Smooth muscle cell (in vitro differentiated cells): ENCODE results near the gene CRYBG1. TPM values are rescaled to one million over a fixed set of nuclear protein-coding genes. Genes with fewer than 3 reads are reported as not detected.

ENCODE experiments used
- DNase-seq: peaks from one replicate; lab custom pipeline; 2025; ENCODE audit not compliant: unreplicated experiment; lab: John Stamatoyannopoulos, UW
- H2AFZ ChIP-seq: fragments of 200-600 bp; sonication (generic); 2 replicates; pipeline ENCODE4 v1.6.0; 2016; ENCODE audit warnings: antibody characterized with exemption, low read depth, mild to moderate bottlenecking
- H3F3A ChIP-seq: fragments of 200-600 bp; sonication (generic); 2 replicates; pipeline ENCODE4 v1.6.0; 2017; ENCODE audit warnings: antibody characterized with exemption, low read depth
- H3K27ac ChIP-seq: fragments of 200-600 bp; sonication (generic); 2 replicates; pipeline ENCODE4 v1.5.1; 2016; ENCODE audit warnings: low read depth, mild to moderate bottlenecking
- H3K27me3 ChIP-seq: fragments of 200-600 bp; sonication (generic); 2 replicates; pipeline ENCODE4 v1.6.1; 2016; ENCODE audit warnings: low read depth, mild to moderate bottlenecking
- H3K36me3 ChIP-seq: fragments of 200-600 bp; sonication (generic); 2 replicates; pipeline ENCODE4 v1.5.1; 2016; ENCODE audit warnings: low read depth
- H3K4me1 ChIP-seq: fragments of 200-600 bp; sonication (generic); 2 replicates; pipeline ENCODE4 v1.5.1; 2016; ENCODE audit warnings: low read depth
- H3K4me2 ChIP-seq: fragments of 200-600 bp; sonication (generic); 2 replicates; pipeline ENCODE4 v1.6.0; 2016; ENCODE audit warnings: mild to moderate bottlenecking
- H3K4me3 ChIP-seq: fragments of 200-600 bp; sonication (generic); 2 replicates; pipeline ENCODE4 v1.5.1; 2016; ENCODE audit warnings: mild to moderate bottlenecking
- H3K79me2 ChIP-seq: fragments of 200-600 bp; sonication (generic); 2 replicates; pipeline ENCODE4 v1.6.0; 2016; ENCODE audit warnings: low read depth, mild to moderate bottlenecking
- H3K9ac ChIP-seq: fragments of 200-600 bp; sonication (generic); 2 replicates; pipeline ENCODE4 v1.6.0; 2016; ENCODE audit warnings: low read depth
- H3K9me3 ChIP-seq: fragments of 200-600 bp; sonication (generic); replicated peaks from 2 replicates; pipeline ENCODE4 v1.5.1; 2016; ENCODE audit warnings: low read depth
- H4K20me1 ChIP-seq: fragments of 200-600 bp; sonication (generic); 2 replicates; pipeline ENCODE4 v1.6.0; 2016; ENCODE audit warnings: low read depth
- WGBS: methylation state at CpG from one replicate; pipeline ENCODE4 v1.1.7; 2016; ENCODE audit warnings: low lambda C conversion rate; 5-methylcytosine and 5-hydroxymethylcytosine counted together
- polyA plus RNA-seq: library from polyadenylated mRNA; unstranded; fragments of >200 nt; fragmentation: Nextera tagmentation; extraction: Ambion mirVana; gene quantifications from 2 replicates; pipeline ENCODE4 v1.2.1, GENCODE V29; 2016
- total RNA-seq: library from RNA; depleted of rRNA; stranded (reverse); fragments of >200 nt; gene quantifications from 2 replicates; pipeline ENCODE4 v1.2.3, GENCODE V29; 2014
- TF ChIP-seq, protein P1 (sequence below): fragments of 200-600 bp; sonication (generic); IDR thresholded peaks from 2 replicates; pipeline ENCODE4 v1.5.1; 2017; ENCODE audit warnings: borderline replicate concordance, mild to moderate bottlenecking, antibody characterized with exemption; ENCODE audit not compliant: insufficient read depth, poor library complexity, severe bottlenecking

CRYBG1 gene
- total and polyA plus RNA-seq, 2 experiments from 2014 or later, result 0.98 to 11.9 TPM

DNA sequence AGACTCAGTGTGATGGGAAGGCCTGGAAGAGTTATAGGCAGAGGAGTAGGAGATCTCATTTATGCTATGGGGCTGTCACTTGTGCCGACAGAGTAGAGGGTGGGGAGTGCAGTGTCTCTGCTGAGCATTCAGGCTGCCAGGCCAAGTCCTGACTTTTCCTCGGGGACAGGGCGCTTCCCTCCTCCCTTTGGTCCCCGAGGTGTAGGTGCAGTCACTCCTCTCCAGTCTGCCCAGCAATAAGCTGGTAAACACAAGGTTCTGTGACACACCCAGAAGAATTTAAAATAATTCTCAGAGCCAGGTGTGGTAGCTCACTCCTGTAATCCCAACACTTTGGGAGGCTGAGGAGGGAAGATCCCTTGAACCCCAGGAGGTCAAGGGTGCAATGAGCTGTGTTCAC is 109.4 kb downstream of the CRYBG1 start:
- TF ChIP-seq, protein P1, sequence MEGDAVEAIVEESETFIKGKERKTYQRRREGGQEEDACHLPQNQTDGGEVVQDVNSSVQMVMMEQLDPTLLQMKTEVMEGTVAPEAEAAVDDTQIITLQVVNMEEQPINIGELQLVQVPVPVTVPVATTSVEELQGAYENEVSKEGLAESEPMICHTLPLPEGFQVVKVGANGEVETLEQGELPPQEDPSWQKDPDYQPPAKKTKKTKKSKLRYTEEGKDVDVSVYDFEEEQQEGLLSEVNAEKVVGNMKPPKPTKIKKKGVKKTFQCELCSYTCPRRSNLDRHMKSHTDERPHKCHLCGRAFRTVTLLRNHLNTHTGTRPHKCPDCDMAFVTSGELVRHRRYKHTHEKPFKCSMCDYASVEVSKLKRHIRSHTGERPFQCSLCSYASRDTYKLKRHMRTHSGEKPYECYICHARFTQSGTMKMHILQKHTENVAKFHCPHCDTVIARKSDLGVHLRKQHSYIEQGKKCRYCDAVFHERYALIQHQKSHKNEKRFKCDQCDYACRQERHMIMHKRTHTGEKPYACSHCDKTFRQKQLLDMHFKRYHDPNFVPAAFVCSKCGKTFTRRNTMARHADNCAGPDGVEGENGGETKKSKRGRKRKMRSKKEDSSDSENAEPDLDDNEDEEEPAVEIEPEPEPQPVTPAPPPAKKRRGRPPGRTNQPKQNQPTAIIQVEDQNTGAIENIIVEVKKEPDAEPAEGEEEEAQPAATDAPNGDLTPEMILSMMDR, result no peak
- Histone ChIP-seq H3K4me3 (no peak overlapping the region), H3K9ac (no peak overlapping the region), H4K20me1 (no peaks in the 10 kb centered on the region), H3F3A (no peaks in the 10 kb centered on the region), H3K9me3 (no peaks in the 10 kb centered on the region), H3K27ac (no peak overlapping the region), H3K4me1 (no peaks in the 10 kb centered on the region), H3K36me3 (no peaks in the 10 kb centered on the region), H3K4me2 (no peak overlapping the region), H3K27me3 (peaks cover 6% of the 10 kb centered on the region), H3K79me2 (no peaks in the 10 kb centered on the region), H2AFZ (no peak overlapping the region)
- no peak for DNase-seq
- WGBS, result 57% methylated on average over 4 of the region's 4 CpGs

GRCh38 chr6:106470316-106470715 is 109.8 kb downstream of the CRYBG1 start:
- H3K4me2 ChIP-seq, result no peak overlapping the region
- no peak for DNase-seq
- H3K27me3 ChIP-seq, result peaks cover 6% of the 10 kb centered on the region
- H3K9me3 ChIP-seq, result no peaks in the 10 kb centered on the region
- no peaks in the 10 kb centered on the region for H3K36me3 ChIP-seq
- TF ChIP-seq, protein P1, result no peak
- H3F3A ChIP-seq, result no peaks in the 10 kb centered on the region
- H3K79me2 ChIP-seq, result no peaks in the 10 kb centered on the region
- H3K4me1 ChIP-seq, result no peaks in the 10 kb centered on the region
- WGBS, result 94% methylated on average over 5 of the region's 5 CpGs
- H4K20me1 ChIP-seq, result no peaks in the 10 kb centered on the region
- no peak overlapping the region for H3K9ac ChIP-seq
- no peak overlapping the region for H2AFZ ChIP-seq
- no peak overlapping the region for H3K4me3 ChIP-seq
- no peak overlapping the region for H3K27ac ChIP-seq

GRCh38 chr6:106470811-106471210 is 110.3 kb downstream of the CRYBG1 start:
- H3F3A ChIP-seq, result no peaks in the 10 kb centered on the region
- no peak overlapping the region for H3K27ac ChIP-seq
- no peak overlapping the region for H3K4me2 ChIP-seq
- H3K9ac ChIP-seq, result no peak overlapping the region
- no peaks in the 10 kb centered on the region for H3K36me3 ChIP-seq
- no peaks in the 10 kb centered on the region for H4K20me1 ChIP-seq
- DNase-seq, result no peak
- H3K4me1 ChIP-seq, result no peaks in the 10 kb centered on the region
- no peak overlapping the region for H2AFZ ChIP-seq
- no peak overlapping the region for H3K4me3 ChIP-seq
- H3K27me3 ChIP-seq, result peaks cover 6% of the 10 kb centered on the region
- TF ChIP-seq, protein P1, result no peak
- no peaks in the 10 kb centered on the region for H3K9me3 ChIP-seq
- no peaks in the 10 kb centered on the region for H3K79me2 ChIP-seq

DNA sequence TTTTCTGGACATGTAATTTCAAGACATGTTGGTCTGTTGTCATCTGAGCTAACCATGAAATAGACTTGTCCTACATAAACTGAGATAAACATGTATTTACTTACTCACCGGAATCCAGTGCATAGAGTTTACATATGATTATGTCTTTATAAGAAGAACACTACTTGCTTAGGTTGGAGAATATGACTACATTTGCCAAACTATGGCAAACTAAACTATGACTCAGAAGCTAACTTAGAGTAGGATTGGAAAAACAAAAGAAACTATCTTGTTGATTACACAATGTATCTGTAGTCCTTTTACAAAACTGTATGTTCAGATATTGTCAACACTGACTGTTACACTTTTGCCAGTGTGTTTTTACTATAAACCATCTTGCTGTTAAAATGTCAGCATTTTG is 113.3 kb downstream of the CRYBG1 start:
- no peaks in the 10 kb centered on the region for H3K27me3 ChIP-seq
- WGBS, result 90% methylated on average over 1 of the region's 1 CpG
- H3K9ac ChIP-seq, result no peak overlapping the region
- no peaks in the 10 kb centered on the region for H3K4me1 ChIP-seq
- H4K20me1 ChIP-seq, result no peaks in the 10 kb centered on the region
- no peak overlapping the region for H2AFZ ChIP-seq
- no peaks in the 10 kb centered on the region for H3F3A ChIP-seq
- DNase-seq, result no peak
- no peaks in the 10 kb centered on the region for H3K9me3 ChIP-seq
- no peak overlapping the region for H3K4me3 ChIP-seq
- TF ChIP-seq, protein P1, result no peak
- H3K27ac ChIP-seq, result no peak overlapping the region
- no peaks in the 10 kb centered on the region for H3K79me2 ChIP-seq
- no peak overlapping the region for H3K4me2 ChIP-seq
- no peaks in the 10 kb centered on the region for H3K36me3 ChIP-seq
